ENCODE results near the gene GNA12.

Gene GNA12

DNA sequence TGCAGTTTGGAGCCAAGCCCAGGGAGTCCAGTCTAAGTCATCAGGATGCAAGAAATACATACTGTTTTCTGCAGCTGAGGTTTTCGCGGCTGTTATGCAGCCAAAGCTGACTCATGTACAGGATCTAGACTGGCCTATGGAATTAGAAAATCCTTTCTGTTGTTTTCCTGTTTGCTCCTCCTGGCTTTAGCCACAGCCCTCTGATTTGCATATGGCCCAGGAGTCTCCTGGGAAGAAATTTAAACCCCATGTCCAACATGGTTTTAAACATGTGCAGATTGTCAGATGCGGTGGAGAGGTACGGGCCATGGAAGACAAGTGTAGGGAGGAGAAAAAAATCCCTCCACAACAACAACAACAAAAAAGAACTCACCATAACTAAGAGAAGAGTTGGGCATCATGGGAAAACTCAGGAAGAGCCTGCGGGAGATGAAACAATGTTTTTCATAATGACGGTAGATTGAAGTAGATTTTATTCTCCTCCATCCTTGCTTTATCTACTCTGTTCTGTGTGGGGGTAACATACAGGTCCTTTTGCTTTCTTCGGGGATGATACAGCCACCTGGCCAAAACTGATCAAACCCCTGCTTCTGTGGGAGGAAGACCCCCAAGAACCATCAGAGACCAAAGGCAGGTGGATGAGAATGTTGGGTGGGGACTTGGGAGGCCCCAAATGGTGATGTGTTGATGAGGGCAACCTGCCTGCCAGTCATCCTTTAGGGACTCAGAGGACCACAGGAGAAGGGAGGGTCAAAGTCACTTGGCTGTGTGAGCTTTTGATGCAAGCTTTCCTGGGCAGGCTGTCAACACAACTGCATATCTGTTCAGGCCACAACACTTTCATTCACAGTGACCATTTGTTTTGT is 29.8 kb upstream of the GNA12 start:
- TF ChIP-seq FOXM1 (IDR thresholded peaks at IDR 0.05; ENCODE audit: borderline replicate concordance, low read depth) (no peak), MAX (IDR thresholded peaks at IDR 0.05) (no peak), REST (IDR thresholded peaks at IDR 0.05; ENCODE audit: low read depth) (no peak), ZBTB7A (IDR thresholded peaks at IDR 0.05; ENCODE audit: low read depth) (no peak), TCF12 (IDR thresholded peaks at IDR 0.05; ENCODE audit: low read depth) (no peak), NFIC (IDR thresholded peaks at IDR 0.05) (no peak), TEAD4 (IDR thresholded peaks at IDR 0.05) (no peak), EGR1 (IDR thresholded peaks at IDR 0.05) (no peak), YY1 (IDR thresholded peaks at IDR 0.05; ENCODE audit: low read depth) (no peak), TAF1 (IDR thresholded peaks at IDR 0.05; ENCODE audit: low read depth) (no peak), CEBPB (IDR thresholded peaks at IDR 0.05) (no peak), RAD21 (IDR thresholded peaks at IDR 0.05; ENCODE audit: low read depth) (no peak), EP300 (IDR thresholded peaks at IDR 0.05; ENCODE audit: borderline replicate concordance) (no peak), CREB1 (IDR thresholded peaks at IDR 0.05; ENCODE audit: low read depth) (no peak)
- TF ChIP-seq, protein P1, sequence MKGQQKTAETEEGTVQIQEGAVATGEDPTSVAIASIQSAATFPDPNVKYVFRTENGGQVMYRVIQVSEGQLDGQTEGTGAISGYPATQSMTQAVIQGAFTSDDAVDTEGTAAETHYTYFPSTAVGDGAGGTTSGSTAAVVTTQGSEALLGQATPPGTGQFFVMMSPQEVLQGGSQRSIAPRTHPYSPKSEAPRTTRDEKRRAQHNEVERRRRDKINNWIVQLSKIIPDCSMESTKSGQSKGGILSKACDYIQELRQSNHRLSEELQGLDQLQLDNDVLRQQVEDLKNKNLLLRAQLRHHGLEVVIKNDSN (IDR thresholded peaks at IDR 0.05) = no peak

- TF ChIP-seq REST (IDR thresholded peaks at IDR 0.05; ENCODE audit: low read depth) (no peak), NFIC (IDR thresholded peaks at IDR 0.05) (peak; percentile 49)
Measured at GRCh38 chr7:2873146-2873545, 29.0 kb upstream of the GNA12 start.

- TF ChIP-seq TCF12 (IDR thresholded peaks at IDR 0.05; ENCODE audit: low read depth) (no peak), TEAD4 (IDR thresholded peaks at IDR 0.05) (no peak), RAD21 (IDR thresholded peaks at IDR 0.05; ENCODE audit: low read depth) (no peak), REST (IDR thresholded peaks at IDR 0.05; ENCODE audit: low read depth) (no peak), YY1 (IDR thresholded peaks at IDR 0.05; ENCODE audit: low read depth) (no peak), CREB1 (IDR thresholded peaks at IDR 0.05; ENCODE audit: low read depth) (no peak), TAF1 (IDR thresholded peaks at IDR 0.05; ENCODE audit: low read depth) (no peak), EGR1 (IDR thresholded peaks at IDR 0.05) (no peak), FOXM1 (IDR thresholded peaks at IDR 0.05; ENCODE audit: borderline replicate concordance, low read depth) (no peak), EP300 (IDR thresholded peaks at IDR 0.05; ENCODE audit: borderline replicate concordance) (no peak), MAX (IDR thresholded peaks at IDR 0.05) (no peak), ZBTB7A (IDR thresholded peaks at IDR 0.05; ENCODE audit: low read depth) (no peak), CEBPB (IDR thresholded peaks at IDR 0.05) (no peak)
- TF ChIP-seq, protein P1 (IDR thresholded peaks at IDR 0.05) = no peak
Measured at GRCh38 chr7:2872296-2872874, 28.3 kb upstream of the GNA12 start.

- TF ChIP-seq ZBTB7A (IDR thresholded peaks at IDR 0.05; ENCODE audit: low read depth) = no peak
- TF ChIP-seq CEBPB (IDR thresholded peaks at IDR 0.05) = no peak
- TF ChIP-seq EGR1 (IDR thresholded peaks at IDR 0.05) = no peak
- no peak for TF ChIP-seq CREB1 (IDR thresholded peaks at IDR 0.05; ENCODE audit: low read depth)
- no peak for TF ChIP-seq REST (IDR thresholded peaks at IDR 0.05; ENCODE audit: low read depth)
- no peak for TF ChIP-seq EP300 (IDR thresholded peaks at IDR 0.05; ENCODE audit: borderline replicate concordance)
- no peak for TF ChIP-seq FOXM1 (IDR thresholded peaks at IDR 0.05; ENCODE audit: borderline replicate concordance, low read depth)
- no peak for TF ChIP-seq RAD21 (IDR thresholded peaks at IDR 0.05; ENCODE audit: low read depth)
- TF ChIP-seq MAX (IDR thresholded peaks at IDR 0.05) = no peak
- no peak for TF ChIP-seq NFIC (IDR thresholded peaks at IDR 0.05)
- TF ChIP-seq TEAD4 (IDR thresholded peaks at IDR 0.05) = no peak
Measured at GRCh38 chr7:2870471-2870931, 26.4 kb upstream of the GNA12 start.

All from Ishikawa (cell line).